Progenitor cell of endocrine pancreas (in vitro differentiated cells): Measurements from ENCODE around the gene GLRX3. TPM values are rescaled to one million over a fixed set of nuclear protein-coding genes. Genes with fewer than 3 reads are reported as not detected.

Source experiments
- DNase-seq: peaks from one replicate; pipeline ENCODE4 v3.0.0; 2021; ENCODE audit warnings: low spot score; ENCODE audit not compliant: unreplicated experiment
- H3K27ac Mint-ChIP-seq: 2 replicates; pipeline ENCODE4 v1.8.0; 2021; ENCODE audit warnings: mild to moderate bottlenecking, moderate library complexity, mixed read lengths
- H3K27me3 Mint-ChIP-seq: 2 replicates; pipeline ENCODE4 v1.8.0; 2021; ENCODE audit warnings: mixed read lengths
- H3K36me3 Mint-ChIP-seq: 2 replicates; pipeline ENCODE4 v1.8.0; 2022; ENCODE audit warnings: mixed read lengths; ENCODE audit not compliant: insufficient read depth
- H3K4me1 Mint-ChIP-seq: 2 replicates; pipeline ENCODE4 v1.8.0; 2021; ENCODE audit warnings: low read depth, mixed read lengths
- H3K4me3 Mint-ChIP-seq: 2 replicates; pipeline ENCODE4 v1.8.0; 2021; ENCODE audit warnings: low read depth, mild to moderate bottlenecking, moderate library complexity, mixed read lengths
- H3K9me3 Mint-ChIP-seq: 2 replicates; pipeline ENCODE4 v1.8.0; 2021; ENCODE audit warnings: low read depth, mixed read lengths
- total RNA-seq: library from RNA; stranded (reverse); gene quantifications from 2 replicates; pipeline ENCODE4 v1.2.1, GENCODE V29; 2021
- TF ChIP-seq, protein P1 (sequence below): fragments of 200-600 bp; sonication (generic); IDR thresholded peaks from one replicate; pipeline ENCODE4 v1.5.0; 2021; ENCODE audit warnings: antibody characterized with exemption, mild to moderate bottlenecking; ENCODE audit not compliant: unreplicated experiment

The GLRX3 gene
- total RNA-seq, 1 donor from 2014 or later = 80.8 TPM

DNA sequence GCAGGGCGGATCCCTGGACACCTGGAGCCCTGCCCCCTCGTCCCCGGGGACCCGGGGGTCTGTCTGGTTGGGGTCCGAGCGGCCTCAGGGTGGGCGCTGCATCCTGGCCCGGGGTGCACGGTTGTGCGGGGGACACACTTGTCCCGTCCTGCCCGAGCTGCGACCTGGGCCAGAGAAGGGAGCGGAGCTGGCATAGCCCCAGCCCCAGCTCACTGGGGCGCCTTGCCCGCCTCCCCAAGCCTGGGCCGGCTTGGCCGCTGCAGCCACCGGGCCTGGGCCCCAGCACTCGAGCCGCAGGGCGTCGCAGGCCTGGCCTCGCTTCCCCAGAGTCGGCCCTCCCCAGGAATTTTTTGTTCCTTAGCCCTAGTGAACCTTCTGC, 54.5 kb downstream of the GLRX3 start:
- H3K4me1 Mint-ChIP-seq = no peaks in the 10 kb centered on the region
- H3K36me3 Mint-ChIP-seq = peaks cover 7% of the 10 kb centered on the region
- TF ChIP-seq, protein P1, sequence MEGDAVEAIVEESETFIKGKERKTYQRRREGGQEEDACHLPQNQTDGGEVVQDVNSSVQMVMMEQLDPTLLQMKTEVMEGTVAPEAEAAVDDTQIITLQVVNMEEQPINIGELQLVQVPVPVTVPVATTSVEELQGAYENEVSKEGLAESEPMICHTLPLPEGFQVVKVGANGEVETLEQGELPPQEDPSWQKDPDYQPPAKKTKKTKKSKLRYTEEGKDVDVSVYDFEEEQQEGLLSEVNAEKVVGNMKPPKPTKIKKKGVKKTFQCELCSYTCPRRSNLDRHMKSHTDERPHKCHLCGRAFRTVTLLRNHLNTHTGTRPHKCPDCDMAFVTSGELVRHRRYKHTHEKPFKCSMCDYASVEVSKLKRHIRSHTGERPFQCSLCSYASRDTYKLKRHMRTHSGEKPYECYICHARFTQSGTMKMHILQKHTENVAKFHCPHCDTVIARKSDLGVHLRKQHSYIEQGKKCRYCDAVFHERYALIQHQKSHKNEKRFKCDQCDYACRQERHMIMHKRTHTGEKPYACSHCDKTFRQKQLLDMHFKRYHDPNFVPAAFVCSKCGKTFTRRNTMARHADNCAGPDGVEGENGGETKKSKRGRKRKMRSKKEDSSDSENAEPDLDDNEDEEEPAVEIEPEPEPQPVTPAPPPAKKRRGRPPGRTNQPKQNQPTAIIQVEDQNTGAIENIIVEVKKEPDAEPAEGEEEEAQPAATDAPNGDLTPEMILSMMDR = no peak
- no peak overlapping the region for H3K27ac Mint-ChIP-seq
- no peaks in the 10 kb centered on the region for H3K27me3 Mint-ChIP-seq
- no peak for DNase-seq
- H3K9me3 Mint-ChIP-seq = no peaks in the 10 kb centered on the region
- no peak overlapping the region for H3K4me3 Mint-ChIP-seq

DNA sequence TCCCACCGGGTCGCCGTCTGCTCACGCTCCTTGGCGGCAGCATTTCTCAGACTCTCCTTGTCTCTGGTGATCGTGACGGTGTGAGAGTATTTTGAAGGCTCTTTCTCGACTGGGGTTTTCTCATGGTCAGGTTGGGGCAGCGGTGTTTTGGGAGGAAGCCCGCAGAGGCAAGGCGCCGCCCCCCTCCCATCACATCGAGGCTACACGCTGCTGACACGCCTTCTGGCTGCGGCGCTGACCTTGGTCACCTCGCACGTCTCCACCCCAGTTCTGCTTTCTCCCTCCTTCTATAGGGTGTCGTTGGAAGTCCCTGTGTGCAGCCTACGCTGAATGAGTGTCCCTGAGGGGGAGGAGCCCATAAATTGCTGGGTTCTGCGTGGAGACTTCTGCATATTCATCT, 55.2 kb downstream of the GLRX3 start:
- Mint-ChIP-seq H3K9me3 (no peaks in the 10 kb centered on the region), H3K27ac (no peak overlapping the region), H3K4me3 (peak overlapping the region; percentile 53), H3K36me3 (peaks cover 5% of the 10 kb centered on the region), H3K27me3 (no peaks in the 10 kb centered on the region), H3K4me1 (no peaks in the 10 kb centered on the region)
- no peak for DNase-seq
- TF ChIP-seq, protein P1 = no peak

DNA sequence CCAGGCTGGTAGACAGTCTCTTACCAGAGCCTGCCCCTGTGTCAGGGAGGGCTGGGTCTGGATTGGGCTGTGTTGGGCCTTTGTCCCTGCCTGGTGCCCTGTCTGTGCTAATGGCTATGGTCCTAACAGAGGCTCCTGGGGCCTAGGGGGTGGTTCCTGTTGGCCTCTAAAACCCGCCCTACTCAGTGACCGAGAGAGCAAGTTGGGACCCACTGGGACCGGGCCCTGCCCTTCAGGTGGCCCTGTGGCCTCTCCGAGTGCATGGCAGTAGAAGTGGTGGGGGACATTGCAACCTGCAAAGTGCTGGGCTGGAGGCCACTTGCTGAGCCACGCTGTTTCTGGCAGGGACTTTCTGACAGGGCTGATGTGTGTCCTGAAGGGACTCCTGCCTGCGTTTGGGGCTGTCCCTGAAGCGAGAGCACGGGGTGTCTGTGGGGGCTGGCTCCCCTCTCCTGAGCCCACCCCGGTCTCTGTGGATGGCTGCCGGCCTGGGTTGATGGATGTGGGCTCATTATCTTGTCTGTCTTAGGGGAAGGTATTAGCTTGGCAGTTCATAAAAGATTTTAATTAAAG, 56.2 kb downstream of the GLRX3 start:
- TF ChIP-seq, protein P1 = no peak
- Mint-ChIP-seq H3K27ac (no peak overlapping the region), H3K36me3 (peaks cover 5% of the 10 kb centered on the region), H3K4me1 (no peaks in the 10 kb centered on the region), H3K9me3 (no peaks in the 10 kb centered on the region), H3K4me3 (no peak overlapping the region), H3K27me3 (no peaks in the 10 kb centered on the region)
- no peak for DNase-seq

DNA sequence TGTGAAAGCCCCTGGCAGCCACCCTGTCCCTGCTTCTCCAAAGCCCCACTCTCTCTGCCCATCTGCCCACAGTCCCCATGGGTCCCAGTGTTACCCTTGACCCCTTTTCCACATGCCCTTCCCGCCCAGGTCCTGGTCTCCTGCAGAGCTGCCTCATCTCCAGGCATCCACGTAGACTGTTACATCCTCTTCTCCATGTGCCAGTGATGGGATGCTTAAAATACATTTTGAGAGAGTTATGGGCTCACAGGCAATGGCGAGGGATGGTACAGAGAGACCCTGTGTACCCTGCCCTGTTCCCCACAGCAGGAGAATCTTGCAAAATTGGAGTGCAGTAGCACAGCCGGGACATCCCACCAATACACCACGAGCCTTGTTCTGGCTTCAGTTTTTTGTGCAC, 56.8 kb downstream of the GLRX3 start:
- peaks cover 2% of the 10 kb centered on the region for H3K36me3 Mint-ChIP-seq
- no peak overlapping the region for H3K27ac Mint-ChIP-seq
- H3K4me3 Mint-ChIP-seq = no peak overlapping the region
- no peaks in the 10 kb centered on the region for H3K4me1 Mint-ChIP-seq
- H3K9me3 Mint-ChIP-seq = no peaks in the 10 kb centered on the region
- TF ChIP-seq, protein P1 = no peak
- no peaks in the 10 kb centered on the region for H3K27me3 Mint-ChIP-seq
- no peak for DNase-seq

DNA sequence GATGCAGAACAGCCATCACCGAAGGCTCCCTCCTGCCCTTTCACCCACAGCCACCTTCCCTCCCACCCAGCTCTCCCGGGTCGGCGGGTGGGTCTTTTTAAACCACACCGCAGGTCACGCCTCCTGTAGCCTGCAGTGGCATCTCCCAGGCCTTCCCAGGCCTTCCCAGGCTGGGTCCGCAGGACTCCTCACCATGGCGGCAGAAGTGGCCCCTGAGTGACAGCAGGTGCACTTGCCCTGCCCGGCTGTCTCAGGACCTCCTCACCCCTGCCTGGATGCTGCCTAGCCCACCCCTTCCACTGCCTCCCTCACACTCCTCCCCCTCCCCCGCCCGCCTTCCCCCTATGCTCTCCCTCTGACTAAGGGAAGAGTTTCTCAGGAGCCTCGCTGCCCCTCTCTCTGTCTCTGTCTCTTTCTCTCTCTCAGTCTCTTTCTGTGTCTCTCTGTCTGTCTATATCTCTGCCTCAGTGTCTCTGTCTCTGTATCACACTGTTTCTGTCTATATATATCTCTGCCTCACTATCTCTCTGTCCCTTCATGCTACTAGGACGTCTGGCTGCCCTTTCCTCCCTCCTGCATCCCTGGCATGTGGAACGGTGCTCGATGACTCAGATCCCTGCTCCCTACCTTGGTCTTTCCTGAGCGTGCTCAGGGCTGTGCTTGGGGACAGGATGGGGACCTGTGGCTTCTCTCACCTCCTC, 57.5 kb downstream of the GLRX3 start:
- no peaks in the 10 kb centered on the region for H3K27me3 Mint-ChIP-seq
- no peaks in the 10 kb centered on the region for H3K9me3 Mint-ChIP-seq
- TF ChIP-seq, protein P1 = no peak
- H3K4me3 Mint-ChIP-seq = no peak overlapping the region
- DNase-seq = no peak
- H3K36me3 Mint-ChIP-seq = no peaks in the 10 kb centered on the region
- no peak overlapping the region for H3K27ac Mint-ChIP-seq
- no peaks in the 10 kb centered on the region for H3K4me1 Mint-ChIP-seq
